K562 (cell line): Measurements from ENCODE around the gene ATIC. TPM values are rescaled to one million over a fixed set of nuclear protein-coding genes. Genes with fewer than 3 reads are reported as not detected.

ENCODE experiments used
- DIDO1 ChIP-seq: fragments of 450-650 bp; IDR thresholded peaks from 2 replicates; pipeline ENCODE4 v1.6.1; 2016; ENCODE audit warnings: low read depth, missing biosample characterization, missing genetic modification characterization
- POLR2AphosphoS2 ChIP-seq: IDR thresholded peaks from 2 replicates; pipeline ENCODE4 v1.6.1; 2012; ENCODE audit warnings: low read length, improper control_type of control experiment
- RFX1 ChIP-seq: fragments of 450-650 bp; IDR thresholded peaks from 2 replicates; pipeline ENCODE4 v1.6.1; 2016; ENCODE audit warnings: mild to moderate bottlenecking, moderate library complexity
- SMARCA5 ChIP-seq: fragments of 450-650 bp; IDR thresholded peaks from 2 replicates; pipeline ENCODE4 v1.6.1; 2016
- SRSF7 ChIP-seq: fragments of 200-400 bp; formaldehyde crosslinking; optimal IDR thresholded peaks from 2 replicates; pipeline ENCODE3; 2017; ENCODE audit warnings: mild to moderate bottlenecking, low read depth, low read length
- TSC22D4 ChIP-seq: fragments of 450-650 bp; IDR thresholded peaks from 2 replicates; pipeline ENCODE4 v1.6.1; 2016; ENCODE audit warnings: missing genetic modification characterization, missing biosample characterization, control low read depth
- ZSCAN32 ChIP-seq: fragments of 450-650 bp; formaldehyde crosslinking; IDR thresholded peaks from 2 replicates; pipeline ENCODE4 v1.4.0; 2020; ENCODE audit warnings: mild to moderate bottlenecking, moderate library complexity
- polyA plus RNA-seq, 8 experiments: library from polyadenylated mRNA; depleted of rRNA in 4 of 8; stranded (reverse) in 5 of 8; unstranded in 3 of 8; fragments of >200 nt; fragmentation: Nextera tagmentation in 2 of 8; fragmentation: Illumina TruSeq in 1 of 8; extraction: Ambion mirVana in 2 of 8; extraction: Trizol in 1 of 8; gene quantifications; 2 replicates each; pipeline versions ENCODE4 v1.2.1 to v1.2.3, GENCODE V29; 2011 to 2014; ENCODE audit warnings: inconsistent platforms in 1 of 8, missing spikeins in 1 of 8
- total RNA-seq, 7 experiments: library from RNA; depleted of rRNA in 6 of 7; stranded (reverse); fragments of >200 nt in 6 of 7; fragmentation: Illumina TruSeq in 2 of 7; extraction: Trizol in 2 of 7; gene quantifications; 2 replicates each; pipeline versions ENCODE4 v1.2.1 to v1.2.3, GENCODE V29; 2011 to 2021; ENCODE audit warnings: low replicate concordance in 1 of 7
- TF ChIP-seq, protein P1 (sequence below): fragments of 250-450 bp; sonication (Bioruptor Pico); IDR thresholded peaks from 2 replicates; pipeline ENCODE4 v1.5.0; 2022; ENCODE audit warnings: mild to moderate bottlenecking
- TF ChIP-seq, protein P2 (sequence below): fragments of 450-650 bp; IDR thresholded peaks from 2 replicates; pipeline ENCODE4 v1.6.1; 2014; ENCODE audit warnings: low read depth, mild to moderate bottlenecking, moderate library complexity, borderline replicate concordance

Gene ATIC
- total and polyA plus RNA-seq, 9 of the 15 experiments (the other 6 are each of a cell fraction or from before 2014, with no cell fraction given): 45.6 to 480 (median 212) TPM

DNA sequence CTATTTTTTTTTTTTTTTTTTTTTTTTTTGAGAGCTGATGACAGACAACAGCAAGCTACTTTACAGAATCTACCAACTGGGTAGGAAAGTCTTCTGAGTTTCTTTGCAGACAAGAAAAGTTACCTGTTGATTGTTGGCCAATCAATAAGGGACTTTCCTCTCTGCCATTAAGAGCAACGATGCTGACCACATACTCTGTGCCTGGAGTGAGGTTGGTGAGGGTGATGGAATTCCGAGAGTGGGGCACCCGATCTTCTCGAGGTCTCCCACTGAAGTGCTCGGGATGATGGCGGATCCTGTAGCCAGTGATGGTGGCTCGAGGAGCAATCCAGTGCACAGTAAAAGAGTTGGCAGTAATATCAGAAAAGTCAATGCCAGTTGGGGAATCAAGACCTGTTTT, 74.7 kb downstream of the ATIC start (continued):
- TF ChIP-seq, protein P1, sequence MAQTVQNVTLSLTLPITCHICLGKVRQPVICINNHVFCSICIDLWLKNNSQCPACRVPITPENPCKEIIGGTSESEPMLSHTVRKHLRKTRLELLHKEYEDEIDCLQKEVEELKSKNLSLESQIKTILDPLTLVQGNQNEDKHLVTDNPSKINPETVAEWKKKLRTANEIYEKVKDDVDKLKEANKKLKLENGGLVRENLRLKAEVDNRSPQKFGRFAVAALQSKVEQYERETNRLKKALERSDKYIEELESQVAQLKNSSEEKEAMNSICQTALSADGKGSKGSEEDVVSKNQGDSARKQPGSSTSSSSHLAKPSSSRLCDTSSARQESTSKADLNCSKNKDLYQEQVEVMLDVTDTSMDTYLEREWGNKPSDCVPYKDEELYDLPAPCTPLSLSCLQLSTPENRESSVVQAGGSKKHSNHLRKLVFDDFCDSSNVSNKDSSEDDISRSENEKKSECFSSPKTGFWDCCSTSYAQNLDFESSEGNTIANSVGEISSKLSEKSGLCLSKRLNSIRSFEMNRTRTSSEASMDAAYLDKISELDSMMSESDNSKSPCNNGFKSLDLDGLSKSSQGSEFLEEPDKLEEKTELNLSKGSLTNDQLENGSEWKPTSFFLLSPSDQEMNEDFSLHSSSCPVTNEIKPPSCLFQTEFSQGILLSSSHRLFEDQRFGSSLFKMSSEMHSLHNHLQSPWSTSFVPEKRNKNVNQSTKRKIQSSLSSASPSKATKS (CRISPR knock-in tag): no peak
- TF ChIP-seq TSC22D4 (no peak), SMARCA5 (no peak), DIDO1 (no peak), POLR2AphosphoS2 (no peak), ZSCAN32 (CRISPR knock-in tag) (no peak), SRSF7 (no peak), RFX1 (no peak)
- TF ChIP-seq, protein P2, sequence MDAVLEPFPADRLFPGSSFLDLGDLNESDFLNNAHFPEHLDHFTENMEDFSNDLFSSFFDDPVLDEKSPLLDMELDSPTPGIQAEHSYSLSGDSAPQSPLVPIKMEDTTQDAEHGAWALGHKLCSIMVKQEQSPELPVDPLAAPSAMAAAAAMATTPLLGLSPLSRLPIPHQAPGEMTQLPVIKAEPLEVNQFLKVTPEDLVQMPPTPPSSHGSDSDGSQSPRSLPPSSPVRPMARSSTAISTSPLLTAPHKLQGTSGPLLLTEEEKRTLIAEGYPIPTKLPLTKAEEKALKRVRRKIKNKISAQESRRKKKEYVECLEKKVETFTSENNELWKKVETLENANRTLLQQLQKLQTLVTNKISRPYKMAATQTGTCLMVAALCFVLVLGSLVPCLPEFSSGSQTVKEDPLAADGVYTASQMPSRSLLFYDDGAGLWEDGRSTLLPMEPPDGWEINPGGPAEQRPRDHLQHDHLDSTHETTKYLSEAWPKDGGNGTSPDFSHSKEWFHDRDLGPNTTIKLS: no peak
